Body of pancreas (tissue), 4 donors: ENCODE data around the gene LFNG.

ENCODE experiments used
- CTCF ChIP-seq, 7 experiments: fragments of 450-650 bp in 4 of 7; fragments of 200-600 bp in 3 of 7; sonication (generic) in 3 of 7; IDR thresholded peaks; one replicate each; pipeline ENCODE4 v1.5.1; 2016 to 2019; ENCODE audit warnings: antibody characterized with exemption in 7 of 7
- POLR2A ChIP-seq, 3 donors: fragments of 450-650 bp; IDR thresholded peaks; one replicate each; pipeline ENCODE4 v1.6.1; 2016; ENCODE audit warnings: antibody characterized with exemption in 3 of 3, mild to moderate bottlenecking in 2 of 3

DNA sequence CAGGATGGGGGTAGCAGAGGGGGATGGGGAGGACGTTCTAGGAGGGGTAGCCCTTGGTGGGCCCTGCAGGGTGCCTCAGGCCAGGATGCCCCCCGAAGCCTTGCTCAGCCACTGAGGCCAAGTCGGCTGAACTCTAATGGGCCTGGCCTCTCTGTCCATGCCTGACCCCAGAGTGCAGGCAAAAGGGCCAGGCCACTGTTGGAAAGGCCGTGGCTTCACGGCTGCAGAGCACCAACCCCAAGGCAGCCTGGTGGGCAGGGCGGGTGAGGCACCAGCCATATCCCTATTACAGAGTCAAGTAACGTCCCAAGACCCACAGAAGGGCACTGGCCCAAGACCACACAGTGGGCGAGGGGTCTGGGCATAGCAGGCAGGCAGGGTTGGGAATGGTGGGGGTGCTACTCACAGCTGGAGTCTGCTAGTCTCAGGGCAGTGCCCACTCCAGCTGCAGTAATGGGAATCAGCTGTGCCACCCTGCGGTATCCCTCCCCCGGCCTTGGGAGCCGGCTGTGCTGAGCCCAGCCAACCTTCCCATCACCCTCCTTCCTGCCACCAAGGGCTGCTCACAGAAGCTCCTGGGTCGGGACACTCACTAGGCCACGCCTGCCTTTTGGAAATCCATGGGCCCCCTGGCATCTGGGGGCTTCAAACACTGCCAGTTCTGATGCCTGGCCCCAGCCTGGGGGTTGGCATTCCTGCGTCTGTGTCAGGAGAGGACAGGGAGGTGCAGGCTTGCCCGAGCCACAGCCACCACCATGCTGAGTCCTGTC, 4.0 kb upstream of the LFNG start:
- TF ChIP-seq CTCF (IDR thresholded peaks at IDR 0.05): no peak
- TF ChIP-seq POLR2A (IDR thresholded peaks at IDR 0.05): no peak
